Adrenal gland (tissue), 12 donors: ENCODE results near the gene GSE1. TPM values are rescaled to one million over a fixed set of nuclear protein-coding genes. Genes with fewer than 3 reads are reported as not detected.

Source experiments
- DNase-seq, 7 donors: peaks; one replicate each; pipeline ENCODE4 v3.0.0-alpha.2; 2019 to 2020
- H3K27ac ChIP-seq, 5 donors: fragments of 200-600 bp; sonication (generic) in 4 of 5; 1 replicate in 3 of 5; 2 replicates in 2 of 5; pipeline versions ENCODE4 v1.5.1 to v1.8.0; 2016 to 2020; ENCODE audit warnings: mild to moderate bottlenecking in 1 of 5
- H3K27me3 ChIP-seq: fragments of 200-600 bp; 2 replicates; pipeline ENCODE4 v1.8.0; 2021
- H3K36me3 ChIP-seq, 2 donors: fragments of 200-600 bp; replicated peaks in 1 of 2; 1 replicate in 1 of 2; 2 replicates in 1 of 2; pipeline versions ENCODE4 v1.5.1 to v1.8.0; 2018 to 2022
- H3K4me1 ChIP-seq, 2 donors: fragments of 200-600 bp; replicated peaks in 1 of 2; 1 replicate in 1 of 2; 2 replicates in 1 of 2; pipeline versions ENCODE4 v1.5.1 to v1.8.0; 2018 to 2021
- H3K4me3 ChIP-seq, 4 donors: fragments of 200-600 bp; sonication (generic) in 3 of 4; one replicate each; pipeline ENCODE4 v1.5.1; 2016 to 2018
- H3K9me3 ChIP-seq, 3 donors: fragments of 200-600 bp; sonication (generic) in 1 of 3; replicated peaks in 1 of 3; 1 replicate in 2 of 3; 2 replicates in 1 of 3; pipeline versions ENCODE4 v1.5.1 to v1.8.0; 2016 to 2021
- CTCF ChIP-seq, 6 experiments: fragments of 450-650 bp in 4 of 6; fragments of 200-600 bp in 2 of 6; sonication (generic) in 1 of 6; IDR thresholded peaks; 1 replicate in 5 of 6; 2 replicates in 1 of 6; pipeline versions ENCODE4 v1.5.1 to v1.8.0; 2016 to 2021; ENCODE audit warnings: antibody characterized with exemption in 6 of 6, mild to moderate bottlenecking in 2 of 6, moderate library complexity in 1 of 6
- POLR2A ChIP-seq, 2 donors: fragments of 450-650 bp; IDR thresholded peaks; one replicate each; pipeline ENCODE4 v1.6.1; 2017; ENCODE audit warnings: antibody characterized with exemption in 2 of 2, mild to moderate bottlenecking in 2 of 2, moderate library complexity in 1 of 2
- WGBS, 4 donors: extraction: QIAGEN DNeasy Blood & Tissue Kit in 2 of 4; methylation state at CpG; one replicate each; pipeline versions ENCODE4 v1.1.5 to v1.1.7; 2013 to 2017; 5-methylcytosine and 5-hydroxymethylcytosine counted together
- intact Hi-C, 2 donors: fragments of 100-400 bp; cut with DNase I; formaldehyde crosslinking; loops; one replicate each; pipeline versions ENCODE4 v1.14.1 to v1.15.0; 2022 to 2023
- polyA plus RNA-seq, 3 donors: library from polyadenylated mRNA; stranded (reverse); fragments of 200-250 nt in 2 of 3; fragments of 350-450 nt in 1 of 3; fragmentation: Illumina TruSeq in 1 of 3; extraction: RNeasy Lipid Tissue Mini Kit (QIAGEN cat#74804) in 1 of 3; gene quantifications; one replicate each; pipeline ENCODE4 v1.2.3, GENCODE V29; 2013 to 2014
- total RNA-seq, 9 donors: library from RNA; depleted of rRNA in 4 of 9; stranded (reverse); fragments of >200 nt in 4 of 9; fragments of 120-200 nt in 1 of 9; fragmentation: NEBNext Ultra II Directional in 1 of 9; extraction: Animal tissue kit (Norgen Biotek cat#: 25700) in 1 of 9; gene quantifications; one replicate each; pipeline versions ENCODE4 v1.1.0 to v1.2.4, GENCODE V29; 2013 to 2023
- donor health status: healthy with polysubstance abuse.
- donor health status: Bipolar disorder and iron deficiency.
- donor health status: DM: yes; HTN: yes; CAD: no.
- donor health status: DM: no; HTN: no; CAD: no.
- donor health status: DM: no; HTN: no; CAD: no.
- donor health status: DM: yes; HTN: yes; CAD: no.

GSE1 gene
- total and polyA plus RNA-seq, 12 donors = 7.8 to 99.9 (median 64.8) TPM

GRCh38 chr16:85670840-85671239, 57.7 kb downstream of the GSE1 start:
- 95 to 99% (median 96%) methylated on average over 14 of the region's 14 CpGs for WGBS, 4 donors
- Histone ChIP-seq H3K9me3 (no peaks in the 10 kb centered on the region), H3K27me3 (no peaks in the 10 kb centered on the region), H3K4me3 (no peak overlapping the region), H3K27ac (no peak overlapping the region), H3K4me1 (peaks cover 15 to 25% of the 10 kb centered on the region in 2 donors), H3K36me3 (peaks cover 0 to 76% of the 10 kb centered on the region in 2 donors)
- TF ChIP-seq POLR2A (IDR thresholded peaks at IDR 0.05) (no peak), CTCF (IDR thresholded peaks at IDR 0.05) (no peak)
- intact Hi-C loops = no loop called here
- peak in 1 of 7 donors; percentile 2 for DNase-seq

GRCh38 chr16:85673529-85674417, 60.7 kb downstream of the GSE1 start:
- TF ChIP-seq POLR2A (IDR thresholded peaks at IDR 0.05) (peak in 1 of 2 donors; percentile 62), CTCF (IDR thresholded peaks at IDR 0.05) (no peak)
- H3K27ac ChIP-seq = peak overlapping the region; percentile 65 to 95 (median 83)
- peak overlapping the region in 1 of 4 donors; percentile 17 for H3K4me3 ChIP-seq
- intact Hi-C loops = no loop called here
- DNase-seq = peak; percentile 74 to 95 (median 91)
- no peaks in the 10 kb centered on the region for H3K9me3 ChIP-seq
- 34 to 50% (median 42%) methylated on average over 19 of the region's 19 CpGs for WGBS, 4 donors
- H3K36me3 ChIP-seq = peaks cover 0 to 60% of the 10 kb centered on the region in 2 donors
- no peaks in the 10 kb centered on the region for H3K27me3 ChIP-seq
- peaks cover 15 to 25% of the 10 kb centered on the region in 2 donors for H3K4me1 ChIP-seq

- no peaks in the 10 kb centered on the region for H3K27me3 ChIP-seq
- DNase-seq = no peak
- peaks cover 0 to 54% of the 10 kb centered on the region in 2 donors for H3K36me3 ChIP-seq
- 42 to 57% (median 49%) methylated on average over 4 of the region's 4 CpGs for WGBS, 4 donors
- peaks cover 15 to 25% of the 10 kb centered on the region in 2 donors for H3K4me1 ChIP-seq
- H3K4me3 ChIP-seq = no peak overlapping the region
- H3K27ac ChIP-seq = peak overlapping the region; percentile 65 to 95 (median 83)
- intact Hi-C loops = no loop called here
- no peaks in the 10 kb centered on the region for H3K9me3 ChIP-seq
- TF ChIP-seq CTCF (IDR thresholded peaks at IDR 0.05) (no peak), POLR2A (IDR thresholded peaks at IDR 0.05) (no peak)
These were observed 61.3 kb downstream of the GSE1 start for GRCh38 chr16:85674418-85674755.

- TF ChIP-seq CTCF (IDR thresholded peaks at IDR 0.05) = no peak
- TF ChIP-seq POLR2A (IDR thresholded peaks at IDR 0.05) = no peak
- Histone ChIP-seq H3K27ac (peak overlapping the region in 4 of 5 donors; percentile 66 to 95 (median 86)), H3K9me3 (no peaks in the 10 kb centered on the region), H3K4me3 (no peak overlapping the region), H3K36me3 (peaks cover 0 to 50% of the 10 kb centered on the region in 2 donors), H3K27me3 (no peaks in the 10 kb centered on the region), H3K4me1 (peaks cover 15 to 25% of the 10 kb centered on the region in 2 donors)
- intact Hi-C loops = no loop called here
- no peak for DNase-seq
- 89 to 93% (median 91%) methylated on average over 6 of the region's 6 CpGs for WGBS, 4 donors
These were observed 61.7 kb downstream of the GSE1 start for GRCh38 chr16:85674828-85675227.
